Liver (tissue), 9 donors: ENCODE results near the gene ARHGAP4. TPM values are rescaled to one million over a fixed set of nuclear protein-coding genes. Genes with fewer than 3 reads are reported as not detected.

Experiments used
- DNase-seq: peaks from one replicate; pipeline ENCODE4 v3.0.0-alpha.2; 2017; ENCODE audit warnings: low spot score
- H3K27ac ChIP-seq, 2 donors: one replicate each; pipeline ENCODE4 v1.7.0; 2013; ENCODE audit warnings: inconsistent platforms in 2 of 2, low read length in 2 of 2, control low read depth in 1 of 2, low read depth in 1 of 2, mild to moderate bottlenecking in 1 of 2
- H3K27me3 ChIP-seq, 4 donors: one replicate each; pipeline versions ENCODE4 v1.6.1 to v1.7.0; 2013; ENCODE audit warnings: low read length in 3 of 4, inconsistent platforms in 1 of 4, mild to moderate bottlenecking in 1 of 4, moderate library complexity in 1 of 4; ENCODE audit not compliant: control insufficient read depth in 4 of 4, insufficient read depth in 4 of 4
- H3K36me3 ChIP-seq, 4 donors: one replicate each; pipeline versions ENCODE4 v1.6.1 to v1.7.0; 2013; ENCODE audit warnings: low read length in 3 of 4, mild to moderate bottlenecking in 3 of 4, low read depth in 1 of 4, moderate library complexity in 1 of 4; ENCODE audit not compliant: control insufficient read depth in 4 of 4, insufficient read depth in 3 of 4
- H3K4me1 ChIP-seq, 4 donors: one replicate each; pipeline versions ENCODE4 v1.6.1 to v1.7.0; 2013; ENCODE audit warnings: low read length in 3 of 4, mild to moderate bottlenecking in 3 of 4, moderate library complexity in 1 of 4; ENCODE audit not compliant: control insufficient read depth in 4 of 4, insufficient read depth in 4 of 4
- H3K4me3 ChIP-seq, 3 donors: one replicate each; pipeline versions ENCODE4 v1.6.1 to v1.7.0; 2013; ENCODE audit warnings: low read length in 3 of 3, control low read depth in 1 of 3, low read depth in 1 of 3, mild to moderate bottlenecking in 1 of 3
- H3K9ac ChIP-seq, 2 donors: one replicate each; pipeline ENCODE4 v1.7.0; 2013; ENCODE audit warnings: low read length in 2 of 2, mild to moderate bottlenecking in 2 of 2, moderate library complexity in 2 of 2, control low read depth in 1 of 2, low read depth in 1 of 2
- H3K9me3 ChIP-seq, 4 donors: one replicate each; pipeline versions ENCODE4 v1.6.1 to v1.7.0; 2013; ENCODE audit warnings: low read length in 3 of 4; ENCODE audit not compliant: control insufficient read depth in 4 of 4
- EGR1 ChIP-seq, 2 donors: IDR thresholded peaks; 2 replicates each; pipeline ENCODE4 v1.6.1; 2016 to 2018; ENCODE audit warnings: antibody characterized with exemption in 2 of 2, low read depth in 2 of 2
- FOXA1 ChIP-seq: IDR thresholded peaks from 2 replicates; pipeline ENCODE4 v1.6.1; 2016; ENCODE audit warnings: antibody characterized with exemption
- FOXA2 ChIP-seq: IDR thresholded peaks from 2 replicates; pipeline ENCODE4 v1.6.1; 2016; ENCODE audit warnings: antibody characterized with exemption
- GABPA ChIP-seq, 2 donors: IDR thresholded peaks in 1 of 2; conservative IDR thresholded peaks in 1 of 2; 2 replicates each; pipeline ENCODE4 v1.6.1; 2016; ENCODE audit warnings: antibody characterized with exemption in 2 of 2, mild to moderate bottlenecking in 1 of 2, moderate library complexity in 1 of 2
- HNF4A ChIP-seq, 2 donors: conservative IDR thresholded peaks; 2 replicates each; pipeline ENCODE4 v1.6.1; 2016; ENCODE audit warnings: antibody characterized with exemption in 2 of 2, mild to moderate bottlenecking in 2 of 2
- HNF4G ChIP-seq: IDR thresholded peaks from 2 replicates; pipeline ENCODE4 v1.6.1; 2016; ENCODE audit warnings: antibody characterized with exemption
- JUND ChIP-seq, 2 donors: IDR thresholded peaks; 2 replicates each; pipeline ENCODE4 v1.6.1; 2016; ENCODE audit warnings: antibody characterized with exemption in 2 of 2
- NR2F2 ChIP-seq: IDR thresholded peaks from 2 replicates; pipeline ENCODE4 v1.6.1; 2016; ENCODE audit warnings: antibody characterized with exemption
- RAD21 ChIP-seq, 2 donors: IDR thresholded peaks; 2 replicates each; pipeline ENCODE4 v1.6.1; 2016; ENCODE audit warnings: antibody characterized with exemption in 2 of 2, mild to moderate bottlenecking in 2 of 2
- REST ChIP-seq: IDR thresholded peaks from 2 replicates; pipeline ENCODE4 v1.6.1; 2016; ENCODE audit warnings: antibody characterized with exemption, mild to moderate bottlenecking
- RXRA ChIP-seq, 2 donors: IDR thresholded peaks; 2 replicates each; pipeline ENCODE4 v1.6.1; 2017 to 2018; ENCODE audit warnings: antibody characterized with exemption in 2 of 2, mild to moderate bottlenecking in 1 of 2
- SP1 ChIP-seq: IDR thresholded peaks from 2 replicates; pipeline ENCODE4 v1.6.1; 2018; ENCODE audit warnings: antibody characterized with exemption, mild to moderate bottlenecking
- TAF1 ChIP-seq: conservative IDR thresholded peaks from 2 replicates; pipeline ENCODE4 v1.6.1; 2016; ENCODE audit warnings: antibody characterized with exemption, mild to moderate bottlenecking
- YY1 ChIP-seq: IDR thresholded peaks from 2 replicates; pipeline ENCODE4 v1.6.1; 2016; ENCODE audit warnings: antibody characterized with exemption, mild to moderate bottlenecking
- WGBS: extraction: QIAGEN DNeasy Blood & Tissue Kit; methylation state at CpG from one replicate; pipeline ENCODE4 v1.1.7; 2013; 5-methylcytosine and 5-hydroxymethylcytosine counted together
- polyA plus RNA-seq, 2 donors: library from polyadenylated mRNA; stranded (reverse) in 1 of 2; unstranded in 1 of 2; fragments of 200-250 nt in 1 of 2; fragments of >200 nt in 1 of 2; fragmentation: Nextera tagmentation in 1 of 2; extraction: Ambion mirVana in 1 of 2; gene quantifications; one replicate each; pipeline versions ENCODE4 v1.2.1 to v1.2.3, GENCODE V29; 2013 to 2015
- total RNA-seq, 2 donors: library from RNA; depleted of rRNA; stranded (reverse); fragments of >200 nt; gene quantifications; one replicate each; pipeline ENCODE4 v1.2.3, GENCODE V29; 2014
- TF ChIP-seq, protein P1 (sequence below): fragments of 150-350 bp; IDR thresholded peaks from 2 replicates; pipeline ENCODE4 v1.5.1; 2017; ENCODE audit warnings: improper control_type of control experiment, low read depth, low read length; ENCODE audit not compliant: missing input control
- TF ChIP-seq, protein P2 (sequence below): IDR thresholded peaks from 2 replicates; pipeline ENCODE4 v1.6.1; 2016; ENCODE audit warnings: antibody characterized with exemption
- TF ChIP-seq, protein P3 (sequence below): IDR thresholded peaks from 2 replicates; pipeline ENCODE4 v1.6.1; 2016; ENCODE audit warnings: antibody characterized with exemption
- TF ChIP-seq, protein P4 (sequence below): IDR thresholded peaks from 2 replicates; pipeline ENCODE4 v1.6.1; 2016; ENCODE audit warnings: antibody characterized with exemption
- donor health status: healthy.
- donor health status: healthy.
- donor health status: healthy.
- donor health status: healthy.
- donor health status: healthy.

Gene ARHGAP4
- total and polyA plus RNA-seq, 4 donors: 3.3 to 28.1 (median 10.2) TPM

- H3K27me3 ChIP-seq: no peaks in the 10 kb centered on the region
- no peaks in the 10 kb centered on the region for H3K4me1 ChIP-seq
- H3K9me3 ChIP-seq: no peaks in the 10 kb centered on the region
- no peak overlapping the region for H3K27ac ChIP-seq
- no peak for DNase-seq
- 86% methylated on average over 17 of the region's 17 CpGs for WGBS
- TF ChIP-seq JUND (IDR thresholded peaks at IDR 0.05) (no peak), EGR1 (IDR thresholded peaks at IDR 0.05; ENCODE audit: low read depth in 2 of 2) (no peak), NR2F2 (no peak), FOXA1 (no peak), HNF4G (no peak), SP1 (no peak), RAD21 (IDR thresholded peaks at IDR 0.05) (no peak), FOXA2 (no peak), GABPA (IDR thresholded peaks at IDR 0.05 in 1 of 2, conservative IDR thresholded peaks at IDR 0.05 in 1 of 2) (no peak), HNF4A (conservative IDR thresholded peaks at IDR 0.05) (no peak), REST (no peak), RXRA (IDR thresholded peaks at IDR 0.05) (no peak), YY1 (no peak), TAF1 (no peak)
- TF ChIP-seq, protein P1, sequence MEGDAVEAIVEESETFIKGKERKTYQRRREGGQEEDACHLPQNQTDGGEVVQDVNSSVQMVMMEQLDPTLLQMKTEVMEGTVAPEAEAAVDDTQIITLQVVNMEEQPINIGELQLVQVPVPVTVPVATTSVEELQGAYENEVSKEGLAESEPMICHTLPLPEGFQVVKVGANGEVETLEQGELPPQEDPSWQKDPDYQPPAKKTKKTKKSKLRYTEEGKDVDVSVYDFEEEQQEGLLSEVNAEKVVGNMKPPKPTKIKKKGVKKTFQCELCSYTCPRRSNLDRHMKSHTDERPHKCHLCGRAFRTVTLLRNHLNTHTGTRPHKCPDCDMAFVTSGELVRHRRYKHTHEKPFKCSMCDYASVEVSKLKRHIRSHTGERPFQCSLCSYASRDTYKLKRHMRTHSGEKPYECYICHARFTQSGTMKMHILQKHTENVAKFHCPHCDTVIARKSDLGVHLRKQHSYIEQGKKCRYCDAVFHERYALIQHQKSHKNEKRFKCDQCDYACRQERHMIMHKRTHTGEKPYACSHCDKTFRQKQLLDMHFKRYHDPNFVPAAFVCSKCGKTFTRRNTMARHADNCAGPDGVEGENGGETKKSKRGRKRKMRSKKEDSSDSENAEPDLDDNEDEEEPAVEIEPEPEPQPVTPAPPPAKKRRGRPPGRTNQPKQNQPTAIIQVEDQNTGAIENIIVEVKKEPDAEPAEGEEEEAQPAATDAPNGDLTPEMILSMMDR: no peak
- TF ChIP-seq, protein P2, sequence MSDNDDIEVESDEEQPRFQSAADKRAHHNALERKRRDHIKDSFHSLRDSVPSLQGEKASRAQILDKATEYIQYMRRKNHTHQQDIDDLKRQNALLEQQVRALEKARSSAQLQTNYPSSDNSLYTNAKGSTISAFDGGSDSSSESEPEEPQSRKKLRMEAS: no peak
- TF ChIP-seq, protein P3, sequence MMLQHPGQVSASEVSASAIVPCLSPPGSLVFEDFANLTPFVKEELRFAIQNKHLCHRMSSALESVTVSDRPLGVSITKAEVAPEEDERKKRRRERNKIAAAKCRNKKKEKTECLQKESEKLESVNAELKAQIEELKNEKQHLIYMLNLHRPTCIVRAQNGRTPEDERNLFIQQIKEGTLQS: no peak
- TF ChIP-seq, protein P4, sequence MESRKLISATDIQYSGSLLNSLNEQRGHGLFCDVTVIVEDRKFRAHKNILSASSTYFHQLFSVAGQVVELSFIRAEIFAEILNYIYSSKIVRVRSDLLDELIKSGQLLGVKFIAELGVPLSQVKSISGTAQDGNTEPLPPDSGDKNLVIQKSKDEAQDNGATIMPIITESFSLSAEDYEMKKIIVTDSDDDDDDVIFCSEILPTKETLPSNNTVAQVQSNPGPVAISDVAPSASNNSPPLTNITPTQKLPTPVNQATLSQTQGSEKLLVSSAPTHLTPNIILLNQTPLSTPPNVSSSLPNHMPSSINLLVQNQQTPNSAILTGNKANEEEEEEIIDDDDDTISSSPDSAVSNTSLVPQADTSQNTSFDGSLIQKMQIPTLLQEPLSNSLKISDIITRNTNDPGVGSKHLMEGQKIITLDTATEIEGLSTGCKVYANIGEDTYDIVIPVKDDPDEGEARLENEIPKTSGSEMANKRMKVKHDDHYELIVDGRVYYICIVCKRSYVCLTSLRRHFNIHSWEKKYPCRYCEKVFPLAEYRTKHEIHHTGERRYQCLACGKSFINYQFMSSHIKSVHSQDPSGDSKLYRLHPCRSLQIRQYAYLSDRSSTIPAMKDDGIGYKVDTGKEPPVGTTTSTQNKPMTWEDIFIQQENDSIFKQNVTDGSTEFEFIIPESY: no peak
- no peaks in the 10 kb centered on the region for H3K36me3 ChIP-seq
- H3K4me3 ChIP-seq: no peak overlapping the region
- H3K9ac ChIP-seq: no peak overlapping the region
Observed at GRCh38 chrX:153913211-153913610, 12.9 kb downstream of the ARHGAP4 start.
